Measurements from ENCODE around the gene RHEB.

GRCh38 chr7:151513133-151513532 lies 6.6 kb downstream of the RHEB start:
- TF ChIP-seq, protein P1, sequence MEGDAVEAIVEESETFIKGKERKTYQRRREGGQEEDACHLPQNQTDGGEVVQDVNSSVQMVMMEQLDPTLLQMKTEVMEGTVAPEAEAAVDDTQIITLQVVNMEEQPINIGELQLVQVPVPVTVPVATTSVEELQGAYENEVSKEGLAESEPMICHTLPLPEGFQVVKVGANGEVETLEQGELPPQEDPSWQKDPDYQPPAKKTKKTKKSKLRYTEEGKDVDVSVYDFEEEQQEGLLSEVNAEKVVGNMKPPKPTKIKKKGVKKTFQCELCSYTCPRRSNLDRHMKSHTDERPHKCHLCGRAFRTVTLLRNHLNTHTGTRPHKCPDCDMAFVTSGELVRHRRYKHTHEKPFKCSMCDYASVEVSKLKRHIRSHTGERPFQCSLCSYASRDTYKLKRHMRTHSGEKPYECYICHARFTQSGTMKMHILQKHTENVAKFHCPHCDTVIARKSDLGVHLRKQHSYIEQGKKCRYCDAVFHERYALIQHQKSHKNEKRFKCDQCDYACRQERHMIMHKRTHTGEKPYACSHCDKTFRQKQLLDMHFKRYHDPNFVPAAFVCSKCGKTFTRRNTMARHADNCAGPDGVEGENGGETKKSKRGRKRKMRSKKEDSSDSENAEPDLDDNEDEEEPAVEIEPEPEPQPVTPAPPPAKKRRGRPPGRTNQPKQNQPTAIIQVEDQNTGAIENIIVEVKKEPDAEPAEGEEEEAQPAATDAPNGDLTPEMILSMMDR (IDR thresholded peaks at IDR 0.05), result no peak
- TF ChIP-seq EZH2 (IDR thresholded peaks at IDR 0.05; ENCODE audit: borderline replicate concordance, insufficient read depth, low read depth, low read length, poor library complexity, severe bottlenecking), result no peak
